K562 (cell line): ENCODE data around the gene C19orf85. TPM values are rescaled to one million over a fixed set of nuclear protein-coding genes. Genes with fewer than 3 reads are reported as not detected.
A peak's percentile ranks its signal among the peaks of the same experiment; 100 is the strongest.

Experiments used
- ADNP ChIP-seq: fragments of 200-800 bp; sonication (Bioruptor generic); IDR thresholded peaks from 2 replicates; pipeline ENCODE4 v1.6.1; 2016; ENCODE audit warnings: missing genetic modification characterization, missing compliant biosample characterization
- HDAC2 ChIP-seq: fragments of 450-650 bp; IDR thresholded peaks from 2 replicates; pipeline ENCODE4 v1.6.1; 2016; ENCODE audit warnings: mild to moderate bottlenecking
- MGA ChIP-seq: fragments of 450-650 bp; IDR thresholded peaks from 2 replicates; pipeline ENCODE4 v1.6.1; 2016; ENCODE audit warnings: mild to moderate bottlenecking, moderate library complexity
- NUFIP1 ChIP-seq: fragments of 450-650 bp; IDR thresholded peaks from 2 replicates; pipeline ENCODE4 v1.6.1; 2018; ENCODE audit not compliant: partially characterized antibody
- RAD51 ChIP-seq: fragments of 450-650 bp; IDR thresholded peaks from 2 replicates; pipeline ENCODE4 v1.7.1; 2016; ENCODE audit warnings: low read depth, mild to moderate bottlenecking, borderline replicate concordance
- RB1 ChIP-seq: fragments of 450-650 bp; IDR thresholded peaks from 2 replicates; pipeline ENCODE4 v1.6.1; 2017; ENCODE audit warnings: low read depth, mild to moderate bottlenecking
- SMAD3 ChIP-seq: fragments of 450-650 bp; formaldehyde crosslinking; conservative IDR thresholded peaks from 2 replicates; pipeline ENCODE4 v1.4.0; 2020; ENCODE audit warnings: mild to moderate bottlenecking
- TGIF2 ChIP-seq: sonication (generic); formaldehyde crosslinking; IDR thresholded peaks from 2 replicates; pipeline ENCODE4 v1.8.1; 2022; ENCODE audit warnings: mild to moderate bottlenecking, missing genetic modification reagents, moderate library complexity
- TOE1 ChIP-seq, 2 experiments: fragments of 450-650 bp in 1 of 2; sonication (generic) in 1 of 2; formaldehyde crosslinking in 1 of 2; IDR thresholded peaks; 2 replicates each; pipeline versions ENCODE4 v1.7.1 to v1.8.0; 2016 to 2022; ENCODE audit warnings: borderline replicate concordance in 2 of 2, mild to moderate bottlenecking in 2 of 2, antibody characterized with exemption in 1 of 2, inconsistent platforms in 1 of 2, low read depth in 1 of 2, missing genetic modification reagents in 1 of 2, moderate library complexity in 1 of 2
- ZBTB12 ChIP-seq: fragments of 250-450 bp; sonication (Bioruptor Pico); IDR thresholded peaks from 2 replicates; pipeline ENCODE4 v1.4.0; 2020
- ZNF280B ChIP-seq: fragments of 250-450 bp; sonication (Bioruptor Pico); IDR thresholded peaks from 2 replicates; pipeline ENCODE4 v1.5.1; 2021; ENCODE audit warnings: mild to moderate bottlenecking
- polyA plus RNA-seq, 8 experiments: library from polyadenylated mRNA; depleted of rRNA in 4 of 8; stranded (reverse) in 5 of 8; unstranded in 3 of 8; fragments of >200 nt; fragmentation: Nextera tagmentation in 2 of 8; fragmentation: Illumina TruSeq in 1 of 8; extraction: Ambion mirVana in 2 of 8; extraction: Trizol in 1 of 8; gene quantifications; 2 replicates each; pipeline versions ENCODE4 v1.2.1 to v1.2.3, GENCODE V29; 2011 to 2014; ENCODE audit warnings: inconsistent platforms in 1 of 8, missing spikeins in 1 of 8
- total RNA-seq, 7 experiments: library from RNA; depleted of rRNA in 6 of 7; stranded (reverse); fragments of >200 nt in 6 of 7; fragmentation: Illumina TruSeq in 2 of 7; extraction: Trizol in 2 of 7; gene quantifications; 2 replicates each; pipeline versions ENCODE4 v1.2.1 to v1.2.3, GENCODE V29; 2011 to 2021; ENCODE audit warnings: low replicate concordance in 1 of 7

C19orf85 gene
- total and polyA plus RNA-seq, 9 of the 15 experiments (the other 6 are each of a cell fraction or from before 2014, with no cell fraction given): not detected

- TF ChIP-seq MGA (peak; percentile 90), HDAC2 (peak; percentile 97), ADNP (tag) (peak; percentile 96), RAD51 (no peak), TOE1 (IDR thresholded peaks at IDR 0.05; ENCODE audit: borderline replicate concordance) (peak; percentile 72), TOE1 (CRISPR knock-in tag; IDR thresholded peaks at IDR 0.05; ENCODE audit: borderline replicate concordance, low read depth) (no peak), ZNF280B (CRISPR knock-in tag) (no peak), RB1 (peak; percentile 89), TGIF2 (no peak), NUFIP1 (no peak), SMAD3 (CRISPR knock-in tag) (no peak), ZBTB12 (CRISPR knock-in tag) (no peak)
Measured at GRCh38 chr19:55467236-55468053, 2.9 kb upstream of the C19orf85 start (continued).
